ENCODE data around the gene CELF5.

Gene CELF5

GRCh38 chr19:3243819-3244700, 19.6 kb downstream of the CELF5 start:
- DNase-seq (ENCODE audit: low read depth): peak; percentile 32

- no peak for DNase-seq (ENCODE audit: low read depth)
These were observed 20.6 kb downstream of the CELF5 start for GRCh38 chr19:3245050-3245449.

GRCh38 chr19:3248728-3249326, 24.4 kb downstream of the CELF5 start:
- no peak for DNase-seq (ENCODE audit: low read depth)

- DNase-seq (ENCODE audit: low read depth): no peak
These were observed 24.9 kb downstream of the CELF5 start for GRCh38 chr19:3249408-3249807.

GRCh38 chr19:3250675-3251074, 26.2 kb downstream of the CELF5 start:
- no peak for DNase-seq (ENCODE audit: low read depth)

- no peak for DNase-seq (ENCODE audit: low read depth)
These were observed 26.8 kb downstream of the CELF5 start for GRCh38 chr19:3251229-3251628.

GRCh38 chr19:3252650-3253049, 28.2 kb downstream of the CELF5 start:
- DNase-seq (ENCODE audit: low read depth): no peak

- no peak for DNase-seq (ENCODE audit: low read depth)
These were observed 28.8 kb downstream of the CELF5 start for GRCh38 chr19:3253270-3253669.

GRCh38 chr19:3254520-3254919, 30.1 kb downstream of the CELF5 start:
- no peak for DNase-seq (ENCODE audit: low read depth)

- DNase-seq (ENCODE audit: low read depth): no peak
These were observed 32.6 kb downstream of the CELF5 start for GRCh38 chr19:3257071-3257470.

GRCh38 chr19:3262362-3262761, 37.9 kb downstream of the CELF5 start:
- DNase-seq (ENCODE audit: low read depth): no peak

- no peak for DNase-seq (ENCODE audit: low read depth)
These were observed 39.4 kb downstream of the CELF5 start for GRCh38 chr19:3263866-3264265.

- no peak for DNase-seq (ENCODE audit: low read depth)
These were observed 41.0 kb downstream of the CELF5 start for GRCh38 chr19:3265432-3265831.

GRCh38 chr19:3266092-3266693, 41.7 kb downstream of the CELF5 start:
- no peak for DNase-seq (ENCODE audit: low read depth)

- DNase-seq (ENCODE audit: low read depth): no peak
These were observed 42.5 kb downstream of the CELF5 start for GRCh38 chr19:3266792-3267514.

- DNase-seq (ENCODE audit: low read depth): no peak
These were observed 43.9 kb downstream of the CELF5 start for GRCh38 chr19:3268326-3268725.

GRCh38 chr19:3268763-3269162, 44.3 kb downstream of the CELF5 start:
- DNase-seq (ENCODE audit: low read depth): no peak

GRCh38 chr19:3269916-3270671, 45.6 kb downstream of the CELF5 start:
- DNase-seq (ENCODE audit: low read depth): no peak

- no peak for DNase-seq (ENCODE audit: low read depth)
These were observed 46.4 kb downstream of the CELF5 start for GRCh38 chr19:3270902-3271301.

GRCh38 chr19:3272401-3272931, 48.0 kb downstream of the CELF5 start:
- DNase-seq (ENCODE audit: low read depth): no peak

- DNase-seq (ENCODE audit: low read depth): no peak
These were observed 48.5 kb downstream of the CELF5 start for GRCh38 chr19:3272952-3273351.
